ENCODE results near the gene SERPINE2. TPM values are rescaled to one million over a fixed set of nuclear protein-coding genes. Genes with fewer than 3 reads are reported as not detected.
"Not testable (repeated sequence)": the region's sequence is repeated elsewhere in the genome, so short reads cannot be mapped to it uniquely, and the experiment has no call there.

SERPINE2 gene
- total RNA-seq, 2 experiments from 2014 or later, result 7.4 to 7.9 TPM

DNA sequence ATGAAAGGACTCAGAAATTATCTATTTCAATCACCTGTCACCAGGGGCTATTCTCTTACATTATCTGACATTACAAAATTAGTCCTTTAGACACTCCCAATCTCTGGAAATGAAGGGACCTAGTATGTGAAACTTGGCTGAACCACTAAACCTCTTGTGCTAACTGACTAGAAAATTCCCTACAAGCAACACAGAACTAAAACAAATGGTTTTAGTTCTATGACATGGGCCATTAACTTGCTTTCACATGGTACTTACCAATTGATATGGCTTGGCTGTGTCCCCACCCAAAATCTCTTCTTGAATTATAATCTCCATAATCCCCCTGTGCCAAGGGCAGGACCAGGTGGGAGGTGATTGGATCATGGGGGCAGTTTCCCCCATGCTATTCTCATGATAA is 16.6 kb downstream of the SERPINE2 start:
- no peaks in the 10 kb centered on the region for H3K27me3 Mint-ChIP-seq
- H3K27ac Mint-ChIP-seq, result no peak overlapping the region
- H3K36me3 Mint-ChIP-seq (ENCODE audit: low read depth), result peaks cover 11% of the 10 kb centered on the region
- peaks cover 4% of the 10 kb centered on the region for H3K9me3 Mint-ChIP-seq
- POLR2A ChIA-PET, result no interaction called here
- peaks cover 33% of the 10 kb centered on the region for H3K4me1 Mint-ChIP-seq
- CTCF ChIA-PET, result no interaction called here
- DNase-seq, result no peak
- H3K4me3 Mint-ChIP-seq, result no peak overlapping the region

DNA sequence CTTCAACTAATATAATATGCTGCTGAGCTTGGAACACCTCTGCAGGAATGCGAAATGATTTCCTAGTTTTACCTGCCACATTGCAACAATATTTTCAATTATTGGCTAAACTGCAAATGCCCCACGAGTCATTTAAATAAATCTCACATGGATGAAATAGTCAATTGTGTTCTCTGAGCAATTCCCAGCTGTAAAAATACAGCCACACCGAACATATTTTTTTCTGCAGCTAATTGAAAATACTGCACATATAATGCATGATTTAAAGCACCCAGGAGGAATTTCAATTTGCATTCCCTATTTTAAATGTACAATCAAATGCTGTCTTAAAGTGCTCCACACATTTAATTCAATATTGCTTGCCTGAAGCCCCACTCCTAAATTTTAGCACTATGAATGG is 18.6 kb downstream of the SERPINE2 start:
- no peak for DNase-seq
- Mint-ChIP-seq H3K4me1 (peaks cover 24% of the 10 kb centered on the region), H3K27ac (no peak overlapping the region), H3K4me3 (no peak overlapping the region), H3K9me3 (no peaks in the 10 kb centered on the region), H3K27me3 (no peaks in the 10 kb centered on the region), H3K36me3 (ENCODE audit: low read depth) (peaks cover 2% of the 10 kb centered on the region)
- ChIA-PET CTCF (no interaction called here), POLR2A (no interaction called here)

DNA sequence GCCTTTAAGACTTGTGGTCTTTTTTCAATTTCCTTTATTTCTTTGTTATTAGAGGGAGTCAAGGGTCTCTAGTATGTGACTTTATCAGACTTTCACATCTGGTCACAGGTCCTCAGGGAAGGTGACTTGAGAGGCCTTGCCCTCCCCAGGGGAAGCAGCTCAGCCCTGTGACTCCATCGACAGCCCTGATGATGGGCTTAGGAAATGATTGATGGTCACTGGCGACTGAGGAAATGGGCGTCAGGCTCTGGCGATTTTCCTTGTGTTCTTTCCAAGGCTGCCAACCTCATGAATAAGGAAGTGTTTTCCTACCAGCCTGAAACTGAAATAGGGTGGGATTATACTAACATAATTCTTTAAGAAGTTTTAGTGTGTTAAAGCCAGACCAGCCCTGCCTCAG is 21.1 kb downstream of the SERPINE2 start:
- DNase-seq, result no peak
- H3K4me3 Mint-ChIP-seq, result no peak overlapping the region
- no peaks in the 10 kb centered on the region for H3K36me3 Mint-ChIP-seq (ENCODE audit: low read depth)
- no peaks in the 10 kb centered on the region for H3K27me3 Mint-ChIP-seq
- no peaks in the 10 kb centered on the region for H3K9me3 Mint-ChIP-seq
- CTCF ChIA-PET, result no interaction called here
- peaks cover 12% of the 10 kb centered on the region for H3K4me1 Mint-ChIP-seq
- no peak overlapping the region for H3K27ac Mint-ChIP-seq
- POLR2A ChIA-PET, result interaction anchor here (0.8 kb wide), 1 partner anchor 19 kb away, joined by 3 read pairs; no protein-coding TSS in a partner anchor

DNA sequence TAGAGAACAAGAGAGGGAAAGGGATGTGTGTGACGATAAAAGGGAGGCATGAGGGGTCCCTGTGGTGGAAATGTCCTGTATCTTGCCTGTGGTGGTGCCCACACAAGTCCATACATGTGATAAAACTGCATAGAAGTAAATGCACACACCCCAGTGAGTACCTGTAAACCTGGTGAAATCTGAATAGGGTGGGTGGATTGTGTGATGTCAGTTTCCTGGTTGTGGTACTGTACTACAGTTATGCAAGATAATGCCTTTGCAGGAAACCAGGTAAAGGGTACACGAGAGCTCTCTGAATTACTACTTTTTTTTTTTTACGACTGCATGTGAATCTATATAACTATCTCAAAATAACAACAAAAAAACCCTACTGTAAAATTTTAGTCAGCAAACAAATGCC is 22.1 kb downstream of the SERPINE2 start:
- H3K9me3 Mint-ChIP-seq, result no peaks in the 10 kb centered on the region
- POLR2A ChIA-PET, result no interaction called here
- H3K36me3 Mint-ChIP-seq (ENCODE audit: low read depth), result no peaks in the 10 kb centered on the region
- no peak overlapping the region for H3K27ac Mint-ChIP-seq
- no peak for DNase-seq
- peaks cover 12% of the 10 kb centered on the region for H3K4me1 Mint-ChIP-seq
- H3K4me3 Mint-ChIP-seq, result no peak overlapping the region
- CTCF ChIA-PET, result no interaction called here
- no peaks in the 10 kb centered on the region for H3K27me3 Mint-ChIP-seq

DNA sequence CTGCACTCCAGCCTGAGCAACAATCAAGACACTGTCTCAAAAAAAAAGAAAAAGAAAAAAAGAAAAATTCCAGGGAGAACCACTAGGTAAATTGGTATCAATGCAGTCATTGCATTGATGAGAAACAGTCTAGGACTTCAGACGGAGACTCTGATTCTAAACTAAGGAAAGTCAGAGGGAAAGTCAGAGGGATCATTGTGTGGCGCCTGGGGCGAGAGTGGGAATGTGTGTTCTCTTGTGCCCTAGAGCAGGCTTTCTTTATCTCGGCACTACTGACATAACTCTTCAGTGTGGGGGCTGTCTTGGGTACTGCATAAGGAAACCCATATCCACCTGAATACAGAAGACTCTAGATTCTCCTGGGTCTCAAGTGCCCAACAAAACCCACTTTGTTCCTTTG is 24.8 kb downstream of the SERPINE2 start:
- no peaks in the 10 kb centered on the region for H3K27me3 Mint-ChIP-seq
- peaks cover 2% of the 10 kb centered on the region for H3K36me3 Mint-ChIP-seq (ENCODE audit: low read depth)
- H3K4me3 Mint-ChIP-seq, result no peak overlapping the region
- POLR2A ChIA-PET, result no interaction called here
- CTCF ChIA-PET, result no interaction called here
- no peak overlapping the region for H3K27ac Mint-ChIP-seq
- no peak for DNase-seq
- peaks cover 24% of the 10 kb centered on the region for H3K4me1 Mint-ChIP-seq
- H3K9me3 Mint-ChIP-seq, result peaks cover 2% of the 10 kb centered on the region

DNA sequence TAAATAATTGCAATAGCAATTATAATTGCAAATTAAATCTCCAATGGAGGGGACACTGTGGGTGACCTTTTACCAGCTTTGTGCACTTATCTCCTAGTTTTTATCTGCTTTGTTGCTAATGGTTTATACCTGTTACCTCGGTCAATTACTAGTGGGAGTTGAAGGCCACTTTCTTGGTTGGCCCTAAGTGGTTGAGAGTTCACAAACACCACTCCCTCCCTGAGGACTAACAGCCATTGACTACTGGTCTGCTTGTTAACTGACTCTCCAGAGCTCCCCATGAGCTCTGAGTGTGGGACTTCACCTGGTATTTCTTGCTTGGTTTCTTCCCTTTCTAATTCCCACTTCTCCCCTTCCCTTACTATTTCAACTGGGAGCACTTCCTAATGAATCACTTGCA is 27.2 kb downstream of the SERPINE2 start:
- ChIA-PET CTCF (no interaction called here), POLR2A (no interaction called here)
- H3K4me3 Mint-ChIP-seq, result no peak overlapping the region
- peaks cover 20% of the 10 kb centered on the region for H3K4me1 Mint-ChIP-seq
- no peak overlapping the region for H3K27ac Mint-ChIP-seq
- DNase-seq, result no peak
- H3K36me3 Mint-ChIP-seq (ENCODE audit: low read depth), result peaks cover 2% of the 10 kb centered on the region
- peaks cover 2% of the 10 kb centered on the region for H3K9me3 Mint-ChIP-seq
- H3K27me3 Mint-ChIP-seq, result no peaks in the 10 kb centered on the region

DNA sequence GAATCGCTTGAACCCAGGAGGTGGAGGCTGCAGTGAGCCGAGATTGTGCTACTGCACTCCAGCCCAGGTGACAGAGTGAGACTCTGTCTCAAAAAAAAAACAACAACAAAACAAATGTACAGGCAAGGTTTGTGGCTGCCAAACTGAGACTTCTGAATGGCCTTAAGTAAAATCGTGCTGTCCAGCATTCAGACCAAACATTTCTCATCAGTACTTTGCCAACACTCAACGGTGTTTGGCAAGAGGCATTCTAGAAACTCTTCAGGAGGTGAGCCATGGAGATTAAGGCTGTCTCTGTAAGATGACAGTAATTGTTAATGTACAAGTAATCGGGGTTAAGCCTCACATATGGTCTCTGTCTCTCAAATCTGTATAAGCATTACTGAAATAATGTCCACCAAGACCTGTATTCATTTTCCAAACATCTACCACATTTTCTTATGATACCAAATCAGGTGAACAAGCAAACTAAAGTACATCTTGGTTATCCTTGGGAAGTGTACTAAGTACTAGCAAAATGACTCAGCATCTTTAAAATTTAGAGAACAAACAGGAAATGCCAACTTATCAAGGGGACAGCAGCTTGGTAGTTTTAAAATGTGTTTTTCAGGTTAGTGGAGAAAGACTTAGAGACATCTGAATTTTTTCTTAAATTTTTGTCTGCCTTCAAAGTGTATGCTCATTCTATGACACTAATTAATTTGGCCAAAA is 29.3 kb downstream of the SERPINE2 start:
- ChIA-PET POLR2A (interaction anchor here (1.4 kb wide), 1 partner anchor 15 kb away, joined by 5 read pairs; no protein-coding TSS in a partner anchor), CTCF (no interaction called here)
- Mint-ChIP-seq H3K36me3 (ENCODE audit: low read depth) (peaks cover 2% of the 10 kb centered on the region), H3K27ac (no peak overlapping the region), H3K4me3 (no peak overlapping the region), H3K4me1 (peaks cover 11% of the 10 kb centered on the region), H3K27me3 (peaks cover 2% of the 10 kb centered on the region), H3K9me3 (peaks cover 2% of the 10 kb centered on the region)
- no peak for DNase-seq

DNA sequence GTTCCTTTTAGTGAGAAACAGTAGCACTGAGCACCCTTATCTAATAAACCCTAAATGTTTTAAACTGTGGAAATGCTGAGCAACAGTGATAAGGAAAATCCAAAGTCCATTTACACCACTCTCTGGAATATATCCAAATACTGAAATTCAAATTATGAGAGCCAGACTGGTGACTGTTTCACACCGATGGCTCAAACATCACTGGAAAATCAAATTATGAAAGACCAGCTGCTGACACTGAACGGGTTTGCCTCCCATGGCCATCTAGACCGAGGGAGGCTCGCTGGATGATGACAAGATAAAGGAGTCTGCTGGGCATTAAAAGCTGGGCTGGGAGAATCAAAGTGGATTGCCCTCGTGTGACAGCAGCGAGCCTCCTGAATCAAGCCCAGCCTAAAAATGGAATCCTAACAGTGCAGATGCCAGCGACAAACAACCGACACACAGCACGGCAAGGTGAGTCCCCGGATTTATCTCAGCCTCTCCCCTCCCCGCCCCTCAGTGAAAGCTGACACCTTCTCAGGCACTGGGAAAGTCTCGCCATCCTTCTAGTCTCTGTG is 30.3 kb downstream of the SERPINE2 start:
- H3K4me3 Mint-ChIP-seq, result no peak overlapping the region
- H3K9me3 Mint-ChIP-seq, result peaks cover 2% of the 10 kb centered on the region
- POLR2A ChIA-PET, result no interaction called here
- H3K4me1 Mint-ChIP-seq, result peaks cover 11% of the 10 kb centered on the region
- no peak for DNase-seq
- H3K36me3 Mint-ChIP-seq (ENCODE audit: low read depth), result peaks cover 2% of the 10 kb centered on the region
- no peak overlapping the region for H3K27ac Mint-ChIP-seq
- CTCF ChIA-PET, result no interaction called here
- peaks cover 2% of the 10 kb centered on the region for H3K27me3 Mint-ChIP-seq

DNA sequence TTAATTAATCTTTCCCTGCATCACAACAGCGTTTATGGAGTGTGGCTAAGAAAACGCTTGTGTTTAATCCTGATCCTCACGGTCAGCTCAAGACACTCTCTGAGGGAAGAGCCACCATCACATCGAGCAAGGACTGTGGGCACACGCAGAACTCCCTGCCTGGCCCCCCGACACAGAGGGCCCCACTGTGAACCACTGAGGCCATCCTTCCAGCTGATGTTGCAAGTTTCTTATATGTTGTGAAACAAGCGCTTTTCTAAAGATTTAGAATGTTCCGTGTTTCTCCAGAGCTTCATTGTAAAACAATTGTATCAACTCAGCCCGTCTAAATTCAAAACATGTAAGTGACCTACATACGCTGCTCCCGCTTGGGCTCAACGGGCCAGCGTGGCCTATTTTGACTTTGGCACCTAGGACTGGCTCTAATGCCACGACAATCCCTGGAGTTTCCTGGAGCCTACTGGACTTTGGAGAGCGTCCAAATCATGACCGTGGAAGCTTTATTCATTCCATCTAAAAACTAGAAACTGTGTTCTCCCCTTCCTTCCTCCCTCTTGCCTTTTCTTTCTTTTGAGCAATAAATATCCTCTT is 34.9 kb downstream of the SERPINE2 start:
- Mint-ChIP-seq H3K4me1 (no peaks in the 10 kb centered on the region), H3K4me3 (no peak overlapping the region), H3K9me3 (no peaks in the 10 kb centered on the region), H3K27ac (no peak overlapping the region), H3K27me3 (peaks cover 2% of the 10 kb centered on the region), H3K36me3 (ENCODE audit: low read depth) (no peaks in the 10 kb centered on the region)
- CTCF ChIA-PET, result interaction anchor here (0.6 to 1.6 kb wide), 2 partner anchors 11 to 115 kb away, joined by 3 to 8 read pairs; no protein-coding TSS in a partner anchor
- POLR2A ChIA-PET, result no interaction called here
- DNase-seq, result no peak

DNA sequence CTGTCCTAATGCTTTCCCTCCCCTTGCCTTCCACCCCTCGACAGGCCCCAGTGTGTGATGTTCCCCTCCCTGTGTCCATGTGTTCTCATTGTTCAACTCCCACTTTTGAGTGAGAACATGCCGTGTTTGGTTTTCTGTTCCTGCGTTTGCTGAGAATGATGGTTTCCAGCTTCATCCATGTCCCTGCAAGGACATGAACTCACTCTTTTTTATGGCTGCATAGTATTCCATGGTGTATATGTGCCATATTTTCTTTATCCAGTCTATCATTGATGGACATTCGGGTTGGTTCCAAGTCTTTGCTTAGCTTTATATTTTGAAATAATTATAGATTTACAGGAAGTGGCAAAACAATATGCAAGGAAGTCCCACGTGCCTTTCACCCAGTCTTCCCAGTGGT is 38.4 kb downstream of the SERPINE2 start:
- H3K4me3 Mint-ChIP-seq; DNase-seq; H3K36me3 Mint-ChIP-seq (ENCODE audit: low read depth); H3K4me1 Mint-ChIP-seq; H3K27ac Mint-ChIP-seq; H3K9me3 Mint-ChIP-seq; POLR2A ChIA-PET; H3K27me3 Mint-ChIP-seq: not testable (repeated sequence)
- CTCF ChIA-PET, result interaction anchor here (1.6 kb wide), 1 partner anchor 31 kb away, joined by 4 read pairs; no protein-coding TSS in a partner anchor

DNA sequence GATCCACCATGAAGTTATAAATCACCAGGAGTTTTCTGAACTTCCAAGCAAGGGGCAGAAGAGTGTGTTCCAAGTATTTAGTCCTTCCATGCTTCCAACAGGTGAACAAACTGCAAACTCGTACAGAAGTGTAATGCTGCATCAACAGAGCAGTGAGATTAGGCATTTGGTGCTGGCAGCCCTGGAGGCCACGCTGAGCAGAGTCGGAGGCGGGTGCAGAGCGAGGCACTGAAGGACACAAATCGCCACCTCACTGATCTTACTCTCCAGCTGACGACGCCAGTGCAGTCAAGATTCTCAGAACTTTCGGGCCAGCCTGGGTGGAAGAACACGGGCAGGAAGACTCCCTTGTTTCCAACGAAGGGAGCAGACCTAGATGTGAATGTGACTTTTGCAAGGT is 39.2 kb downstream of the SERPINE2 start:
- Mint-ChIP-seq H3K36me3 (ENCODE audit: low read depth) (no peaks in the 10 kb centered on the region), H3K4me3 (no peak overlapping the region), H3K9me3 (no peaks in the 10 kb centered on the region), H3K4me1 (peaks cover 8% of the 10 kb centered on the region), H3K27me3 (no peaks in the 10 kb centered on the region), H3K27ac (no peak overlapping the region)
- ChIA-PET POLR2A (no interaction called here), CTCF (no interaction called here)
- DNase-seq, result no peak

DNA sequence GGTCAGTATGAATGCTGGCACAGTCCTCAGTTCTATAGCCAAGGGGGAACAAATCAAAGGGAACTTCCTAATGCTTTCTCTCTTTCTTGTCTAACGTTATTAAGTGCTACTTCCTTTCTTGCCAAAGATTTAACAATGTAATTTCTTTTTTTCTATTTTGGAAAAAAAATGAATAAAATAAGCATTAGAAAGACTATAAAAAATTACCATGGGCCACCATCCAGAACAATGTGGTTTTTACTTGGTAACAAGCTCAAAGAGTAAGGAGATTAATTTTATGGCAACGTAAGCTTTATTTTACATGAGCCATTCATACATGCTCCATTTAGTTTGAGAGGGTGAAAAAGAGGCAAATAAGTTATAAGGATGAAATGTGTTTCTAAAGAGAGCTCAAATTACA is 40.1 kb downstream of the SERPINE2 start:
- H3K4me3 Mint-ChIP-seq, result no peak overlapping the region
- H3K36me3 Mint-ChIP-seq (ENCODE audit: low read depth), result no peaks in the 10 kb centered on the region
- no peaks in the 10 kb centered on the region for H3K9me3 Mint-ChIP-seq
- H3K27me3 Mint-ChIP-seq, result no peaks in the 10 kb centered on the region
- ChIA-PET CTCF (interaction anchor here (0.6 kb wide), 1 partner anchor 241 kb away, joined by 7 read pairs; no protein-coding TSS in a partner anchor), POLR2A (no interaction called here)
- DNase-seq, result no peak
- H3K4me1 Mint-ChIP-seq, result peaks cover 10% of the 10 kb centered on the region
- no peak overlapping the region for H3K27ac Mint-ChIP-seq

DNA sequence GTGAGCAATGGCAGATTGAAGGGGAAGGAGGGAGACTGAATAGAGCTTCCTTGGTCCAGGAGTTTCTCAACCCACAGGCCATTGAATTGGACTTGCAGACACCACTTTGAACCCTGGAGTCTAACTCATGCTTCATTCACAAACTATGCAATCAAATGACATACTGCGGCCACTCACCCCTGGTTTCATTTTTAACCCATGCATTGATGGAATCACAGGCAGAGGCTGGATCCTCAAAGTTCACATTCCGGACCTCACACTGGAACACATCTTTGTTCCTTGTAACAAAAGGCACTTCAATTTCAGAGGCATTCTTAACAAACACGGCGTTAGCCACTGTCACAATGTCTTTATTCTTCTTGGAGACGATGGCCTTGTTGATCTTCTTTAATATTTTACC is 41.1 kb downstream of the SERPINE2 start:
- no peak for DNase-seq
- Mint-ChIP-seq H3K27ac (no peak overlapping the region), H3K4me1 (peaks cover 10% of the 10 kb centered on the region), H3K36me3 (ENCODE audit: low read depth) (no peaks in the 10 kb centered on the region), H3K27me3 (no peaks in the 10 kb centered on the region), H3K4me3 (no peak overlapping the region), H3K9me3 (no peaks in the 10 kb centered on the region)
- ChIA-PET CTCF (no interaction called here), POLR2A (no interaction called here)

DNA sequence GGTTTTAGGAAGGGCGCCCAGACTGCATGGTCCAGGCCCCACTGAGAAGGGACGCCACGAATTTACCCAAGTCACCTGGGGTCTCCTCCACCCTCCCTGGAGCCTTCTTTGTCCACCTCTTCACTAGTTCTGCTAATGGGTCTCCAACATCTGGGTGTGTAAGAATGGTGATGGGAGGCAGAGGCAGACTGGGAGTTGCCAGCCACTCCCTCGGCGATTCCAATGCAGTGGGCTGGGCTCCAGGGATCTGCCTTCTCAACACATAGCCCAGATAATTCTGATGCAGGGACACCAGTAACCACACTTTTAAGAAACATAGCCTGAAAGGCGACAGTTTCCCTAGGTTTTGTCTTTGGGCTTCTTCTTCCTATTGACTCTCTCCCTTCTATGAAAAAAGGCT is 42.7 kb downstream of the SERPINE2 start:
- Mint-ChIP-seq H3K27ac (no peak overlapping the region), H3K4me3 (no peak overlapping the region), H3K27me3 (no peaks in the 10 kb centered on the region), H3K9me3 (no peaks in the 10 kb centered on the region), H3K4me1 (peaks cover 10% of the 10 kb centered on the region), H3K36me3 (ENCODE audit: low read depth) (no peaks in the 10 kb centered on the region)
- ChIA-PET POLR2A (no interaction called here), CTCF (interaction anchor here (5.6 kb wide), 1 partner anchor 289 kb away, joined by 157 read pairs; no protein-coding TSS in a partner anchor)
- no peak for DNase-seq

Measured in activated CD4-positive, alpha-beta memory T cell treated with anti-CD3 and anti-CD28 coated beads, Interleukin-2, amount 10 ng/mL, durations not matched to agents 7 days and 5 days (primary cell).